ENCODE data around the gene TH.

TH gene

DNA sequence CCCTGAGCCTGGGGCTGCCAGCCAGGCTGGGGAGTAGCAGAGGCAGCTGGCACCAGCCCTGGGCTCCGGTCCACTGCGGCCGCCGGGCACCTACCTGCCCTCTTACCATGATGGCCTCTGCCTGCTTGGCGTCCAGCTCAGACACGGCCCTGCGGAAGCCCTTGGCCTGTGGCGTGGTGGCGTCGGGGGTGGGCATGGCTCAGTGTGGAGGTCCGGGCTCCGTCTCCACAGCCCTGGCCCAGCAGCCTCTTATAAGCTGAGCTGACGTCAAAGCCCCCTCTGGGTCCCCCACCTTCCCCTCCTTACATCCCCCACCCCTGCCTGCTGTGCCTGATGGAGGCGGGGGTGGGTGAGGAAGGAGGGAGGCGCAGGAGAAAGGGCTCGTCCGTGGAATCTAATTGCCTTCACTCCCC lies at the start of gene TH:
Gene TH (minus strand): TSS at position 225 of the 413 bp plus-strand sequence. CDS start 29 bp downstream, at position 196.
- Histone ChIP-seq H3K4me1 (ENCODE audit: insufficient read depth, low read length) (no peaks in the 10 kb centered on the region), H3K9ac (ENCODE audit: low read depth, low read length) (no peak within 1 kb of the TSS), H3K9me3 (ENCODE audit: insufficient read depth, low read depth, low read length) (no peaks in the 10 kb centered on the region), H3K4me3 (ENCODE audit: low read length) (no peak within 1 kb of the TSS), H3K27me3 (ENCODE audit: insufficient read depth, low read length) (peaks cover 10% of the 10 kb centered on the region; the same call in 1 of the 2 replicates), H3K27ac (ENCODE audit: low read length) (no peak within 1 kb of the TSS), H3K36me3 (ENCODE audit: insufficient read depth, low read depth, low read length) (no peaks in the 10 kb centered on the region)

DNA sequence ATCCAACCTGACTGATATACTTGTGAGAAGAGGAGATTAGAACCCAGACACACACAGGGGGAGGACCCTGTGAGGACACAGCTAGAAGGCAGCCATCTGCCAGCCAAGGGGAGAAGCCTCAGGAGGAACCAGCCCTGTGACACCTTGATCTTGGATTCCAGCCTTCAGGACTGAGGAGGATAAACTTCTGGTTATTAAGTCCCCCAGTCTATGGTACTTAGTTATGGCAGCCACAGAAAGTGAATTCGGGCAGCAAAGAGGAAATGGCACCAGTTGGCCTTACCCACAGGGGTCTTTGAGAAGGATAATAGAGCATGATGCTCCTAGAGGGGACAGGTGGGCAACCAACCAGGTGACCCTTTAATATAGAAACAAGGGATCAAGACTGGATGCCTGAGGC lies 49.4 kb upstream of the TH start:
- H3K9me3 ChIP-seq (ENCODE audit: insufficient read depth, low read depth, low read length), result no peaks in the 10 kb centered on the region
- peaks cover 20% of the 10 kb centered on the region for H3K27me3 ChIP-seq (ENCODE audit: insufficient read depth, low read length)
- H3K4me1 ChIP-seq (ENCODE audit: insufficient read depth, low read length), result peaks cover 8% of the 10 kb centered on the region; the same call in 1 of the 2 replicates
- no peak overlapping the region for H3K27ac ChIP-seq (ENCODE audit: low read length)
- no peak overlapping the region for H3K9ac ChIP-seq (ENCODE audit: low read depth, low read length)
- H3K4me3 ChIP-seq (ENCODE audit: low read length), result no peak overlapping the region
- no peaks in the 10 kb centered on the region for H3K36me3 ChIP-seq (ENCODE audit: insufficient read depth, low read depth, low read length)

DNA sequence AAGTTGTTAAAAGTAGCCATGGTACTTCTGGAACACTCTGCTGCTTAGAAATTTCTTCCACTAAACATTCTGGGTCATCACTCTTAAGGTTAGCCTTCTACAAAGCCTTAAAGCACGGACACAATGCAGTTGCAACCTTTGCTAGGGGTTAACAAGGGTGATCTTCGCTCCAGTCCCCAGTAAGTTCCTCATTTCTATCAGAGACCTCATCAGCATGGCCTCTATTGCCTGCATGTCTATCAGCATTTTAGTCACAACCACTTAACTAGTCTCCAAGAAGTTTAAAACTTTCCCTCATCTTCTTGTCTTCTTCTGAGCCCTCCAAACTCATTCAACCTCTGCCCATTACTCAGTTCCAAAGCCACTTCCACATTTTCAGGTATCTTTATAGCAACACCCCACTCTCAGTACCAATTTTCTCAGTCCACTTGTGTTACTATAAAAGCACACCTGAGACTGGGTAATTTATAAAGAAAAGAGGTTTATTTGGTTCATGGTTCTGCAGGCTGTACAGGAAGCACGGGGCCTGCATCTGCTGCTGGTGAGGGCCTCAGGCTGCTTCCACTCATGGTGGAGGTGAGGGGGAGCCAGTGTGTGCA lies 48.7 kb upstream of the TH start:
- H3K27ac ChIP-seq (ENCODE audit: low read length), result no peak overlapping the region
- H3K4me3 ChIP-seq (ENCODE audit: low read length), result no peak overlapping the region
- H3K36me3 ChIP-seq (ENCODE audit: insufficient read depth, low read depth, low read length), result no peaks in the 10 kb centered on the region
- peaks cover 8% of the 10 kb centered on the region; the same call in 1 of the 2 replicates for H3K4me1 ChIP-seq (ENCODE audit: insufficient read depth, low read length)
- H3K9me3 ChIP-seq (ENCODE audit: insufficient read depth, low read depth, low read length), result no peaks in the 10 kb centered on the region
- no peak overlapping the region for H3K9ac ChIP-seq (ENCODE audit: low read depth, low read length)
- peaks cover 21% of the 10 kb centered on the region for H3K27me3 ChIP-seq (ENCODE audit: insufficient read depth, low read length)

DNA sequence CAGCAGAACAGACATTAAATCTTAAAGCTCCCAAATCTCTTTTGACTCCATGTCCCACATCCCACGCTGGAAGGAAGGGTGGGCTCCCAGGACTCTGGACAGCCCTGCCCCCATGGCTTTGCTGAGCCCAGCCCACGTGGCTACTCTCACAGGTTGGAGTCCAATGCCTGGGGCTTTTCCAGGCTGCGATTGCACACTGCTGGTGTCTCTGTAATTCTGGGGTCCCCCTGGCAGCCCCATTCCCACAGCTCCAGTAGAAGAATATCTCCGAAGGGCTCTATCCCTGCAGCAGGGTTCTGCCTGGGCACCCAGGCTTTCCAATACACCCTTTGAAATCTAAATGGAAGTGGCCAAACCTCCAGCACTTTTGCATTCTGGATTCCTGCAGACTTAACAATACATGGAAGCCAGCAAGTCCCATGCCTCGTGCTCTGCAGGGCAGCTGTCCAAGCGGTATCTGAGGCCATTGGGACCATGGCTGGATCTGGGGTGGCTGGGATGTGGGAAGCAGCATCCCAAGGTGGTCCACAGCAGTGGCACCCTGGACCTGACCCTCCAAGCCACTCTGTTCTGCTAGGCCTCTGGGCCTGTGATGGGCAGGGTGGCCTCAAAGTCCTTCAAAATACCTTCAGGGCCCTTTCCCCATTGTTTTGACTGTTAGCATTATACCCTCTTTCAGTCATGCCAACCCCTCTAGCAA lies 47.9 kb upstream of the TH start:
- peaks cover 29% of the 10 kb centered on the region for H3K27me3 ChIP-seq (ENCODE audit: insufficient read depth, low read length)
- no peaks in the 10 kb centered on the region for H3K36me3 ChIP-seq (ENCODE audit: insufficient read depth, low read depth, low read length)
- no peak overlapping the region for H3K9ac ChIP-seq (ENCODE audit: low read depth, low read length)
- no peak overlapping the region for H3K4me3 ChIP-seq (ENCODE audit: low read length)
- peaks cover 8% of the 10 kb centered on the region; the same call in 1 of the 2 replicates for H3K4me1 ChIP-seq (ENCODE audit: insufficient read depth, low read length)
- H3K27ac ChIP-seq (ENCODE audit: low read length), result no peak overlapping the region
- H3K9me3 ChIP-seq (ENCODE audit: insufficient read depth, low read depth, low read length), result no peaks in the 10 kb centered on the region

DNA sequence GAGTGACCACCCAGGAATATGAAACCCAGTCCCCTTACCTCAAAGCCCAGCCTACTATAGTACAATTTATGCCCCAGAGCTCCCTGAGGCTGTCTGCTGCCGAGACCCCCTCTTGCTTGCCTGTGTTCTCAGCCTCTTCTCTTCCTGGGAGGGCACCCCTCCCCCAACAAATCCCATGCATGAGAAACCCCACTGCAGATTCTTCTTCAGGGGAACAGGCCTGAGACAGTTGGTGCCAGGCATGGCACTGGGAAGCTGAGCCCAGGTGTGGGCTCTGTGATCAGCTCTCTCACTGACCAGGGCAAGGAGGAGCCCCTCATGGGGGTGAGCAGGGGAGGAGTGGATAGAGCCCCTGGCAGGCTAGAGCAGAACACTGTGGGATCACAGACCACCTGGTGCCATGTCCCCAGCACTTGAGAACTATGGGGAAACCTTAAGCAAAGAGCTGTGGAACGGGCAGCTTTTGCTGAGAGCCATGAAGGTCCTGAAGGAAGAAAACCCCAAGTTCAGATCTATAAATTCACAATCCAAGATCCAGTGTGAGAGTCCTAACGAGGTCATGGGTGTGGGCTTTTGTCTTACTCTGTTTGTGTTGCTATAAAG lies 46.5 kb upstream of the TH start:
- H3K27me3 ChIP-seq (ENCODE audit: insufficient read depth, low read length), result peaks cover 43% of the 10 kb centered on the region
- H3K9ac ChIP-seq (ENCODE audit: low read depth, low read length), result no peak overlapping the region
- no peaks in the 10 kb centered on the region for H3K36me3 ChIP-seq (ENCODE audit: insufficient read depth, low read depth, low read length)
- H3K27ac ChIP-seq (ENCODE audit: low read length), result no peak overlapping the region
- no peak overlapping the region for H3K4me3 ChIP-seq (ENCODE audit: low read length)
- H3K9me3 ChIP-seq (ENCODE audit: insufficient read depth, low read depth, low read length), result no peaks in the 10 kb centered on the region
- H3K4me1 ChIP-seq (ENCODE audit: insufficient read depth, low read length), result peaks cover 9% of the 10 kb centered on the region; the same call in 1 of the 2 replicates

DNA sequence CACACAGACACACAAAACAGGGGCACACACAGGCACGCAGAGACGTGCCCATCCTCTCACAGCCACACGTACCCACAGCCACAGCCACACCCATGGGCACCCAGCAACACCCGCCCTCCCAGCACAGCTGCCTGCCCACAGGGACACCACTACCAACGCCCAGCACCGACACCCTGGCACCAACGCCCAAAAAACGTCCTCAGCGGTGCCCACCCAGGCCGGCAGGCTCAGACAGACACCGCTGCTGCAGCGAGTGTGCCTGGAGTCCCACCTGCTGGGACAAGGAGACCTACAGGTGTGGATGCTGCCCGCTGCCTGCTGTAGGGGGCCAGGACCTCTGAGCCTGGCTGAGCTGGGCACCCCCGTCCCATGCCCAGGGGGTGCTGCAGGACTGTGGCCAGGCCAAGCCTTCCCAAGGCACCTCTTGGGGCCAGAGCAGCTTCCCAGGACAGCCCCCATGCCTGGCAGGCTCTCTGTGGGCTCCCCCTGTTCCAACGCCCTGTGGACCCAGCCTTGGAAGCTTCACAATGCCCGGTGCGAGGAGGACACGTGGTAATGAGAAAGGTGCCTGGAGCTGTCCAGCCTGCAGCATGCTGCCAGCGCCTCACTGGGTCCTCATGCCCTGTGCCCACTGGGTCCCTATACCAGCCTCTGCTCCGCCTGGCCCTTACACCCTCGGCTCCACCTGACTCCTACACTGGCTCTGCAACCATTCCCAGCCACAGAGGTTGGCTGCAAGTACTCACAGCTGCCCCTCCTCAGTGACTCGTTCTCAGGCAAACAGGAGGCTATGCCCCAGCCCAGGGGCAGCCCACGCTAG lies 45.8 kb upstream of the TH start:
- H3K4me1 ChIP-seq (ENCODE audit: insufficient read depth, low read length), result peaks cover 7% of the 10 kb centered on the region; the same call in 1 of the 2 replicates
- no peak overlapping the region for H3K4me3 ChIP-seq (ENCODE audit: low read length)
- H3K9ac ChIP-seq (ENCODE audit: low read depth, low read length), result no peak overlapping the region
- no peak overlapping the region for H3K27ac ChIP-seq (ENCODE audit: low read length)
- H3K27me3 ChIP-seq (ENCODE audit: insufficient read depth, low read length), result peaks cover 44% of the 10 kb centered on the region
- H3K36me3 ChIP-seq (ENCODE audit: insufficient read depth, low read depth, low read length), result no peaks in the 10 kb centered on the region
- H3K9me3 ChIP-seq (ENCODE audit: insufficient read depth, low read depth, low read length), result no peaks in the 10 kb centered on the region

DNA sequence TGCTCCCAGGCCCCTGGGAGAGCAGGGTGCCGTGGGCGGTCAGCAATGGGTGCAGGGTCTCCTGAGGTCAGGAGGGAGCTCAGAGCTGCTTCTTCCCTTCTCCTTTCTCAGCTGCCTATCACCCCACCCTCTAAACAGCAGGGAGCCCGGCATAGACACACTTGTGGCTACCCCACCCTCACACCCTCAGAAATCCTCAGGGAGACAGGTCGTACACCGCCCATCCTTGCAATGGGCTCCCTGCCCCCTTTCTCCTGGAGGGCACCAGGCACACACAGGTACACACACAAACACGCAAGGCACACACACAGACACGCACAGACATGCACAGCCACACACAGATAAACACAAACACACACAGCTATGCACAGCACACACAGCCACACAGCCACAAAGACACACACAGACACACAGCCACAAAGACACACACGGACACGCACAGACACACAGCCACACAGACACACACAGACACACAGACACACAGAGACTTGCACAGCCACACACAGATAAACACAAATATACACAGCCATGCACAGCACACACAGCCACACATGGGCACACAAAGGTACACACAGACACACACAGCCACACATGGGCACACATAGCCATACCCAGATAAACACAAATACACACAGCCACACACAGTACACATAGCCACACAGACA lies 44.9 kb upstream of the TH start:
- H3K9ac ChIP-seq (ENCODE audit: low read depth, low read length), result no peak overlapping the region
- peaks cover 7% of the 10 kb centered on the region; the same call in 1 of the 2 replicates for H3K4me1 ChIP-seq (ENCODE audit: insufficient read depth, low read length)
- H3K9me3 ChIP-seq (ENCODE audit: insufficient read depth, low read depth, low read length), result no peaks in the 10 kb centered on the region
- H3K4me3 ChIP-seq (ENCODE audit: low read length), result no peak overlapping the region
- no peaks in the 10 kb centered on the region for H3K36me3 ChIP-seq (ENCODE audit: insufficient read depth, low read depth, low read length)
- no peak overlapping the region for H3K27ac ChIP-seq (ENCODE audit: low read length)
- peaks cover 39% of the 10 kb centered on the region for H3K27me3 ChIP-seq (ENCODE audit: insufficient read depth, low read length)

DNA sequence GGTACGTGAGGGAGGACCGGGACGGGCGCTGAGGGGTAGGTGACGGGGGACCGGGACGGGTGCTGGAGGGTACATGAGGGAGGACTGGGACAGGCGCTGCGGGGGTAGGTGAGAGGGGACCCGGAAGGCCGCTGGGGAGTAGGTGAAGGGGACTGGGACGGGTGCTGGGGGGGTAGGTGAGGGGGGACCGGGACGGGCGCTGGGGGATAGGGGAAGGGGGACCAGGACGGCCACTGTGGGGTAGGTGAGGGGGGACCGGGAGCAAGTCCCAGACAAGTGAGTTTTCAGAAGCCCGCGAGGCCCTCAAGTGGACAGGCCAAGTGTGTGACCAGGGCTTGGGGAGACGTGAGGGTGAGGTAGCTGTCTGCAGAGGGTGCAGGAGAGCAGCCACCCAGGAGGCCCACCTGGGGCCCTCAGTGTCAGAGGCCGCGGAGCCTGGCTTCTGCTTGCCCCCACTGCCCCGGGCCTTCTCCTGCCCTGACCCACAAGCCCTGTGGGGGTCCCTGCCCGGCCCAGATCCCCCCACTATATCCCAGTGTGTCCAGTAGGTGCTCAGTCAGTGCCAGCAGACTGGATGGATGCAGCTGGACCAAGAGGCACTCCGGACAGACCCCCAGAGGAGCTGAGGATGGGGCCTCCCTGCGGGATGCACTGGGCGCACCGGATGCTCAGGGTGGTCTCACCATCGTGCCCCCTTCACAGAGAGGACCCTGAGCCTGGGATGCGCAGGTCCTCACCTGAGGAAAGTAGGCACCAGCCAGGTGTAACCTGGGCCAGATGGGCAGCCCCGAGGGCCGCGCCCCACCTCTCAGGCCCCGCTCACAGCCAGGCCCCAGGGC lies 44.2 kb upstream of the TH start:
- H3K27ac ChIP-seq (ENCODE audit: low read length), result no peak overlapping the region
- H3K4me3 ChIP-seq (ENCODE audit: low read length), result no peak overlapping the region
- no peaks in the 10 kb centered on the region for H3K36me3 ChIP-seq (ENCODE audit: insufficient read depth, low read depth, low read length)
- no peaks in the 10 kb centered on the region for H3K9me3 ChIP-seq (ENCODE audit: insufficient read depth, low read depth, low read length)
- peaks cover 7% of the 10 kb centered on the region; the same call in 1 of the 2 replicates for H3K4me1 ChIP-seq (ENCODE audit: insufficient read depth, low read length)
- H3K27me3 ChIP-seq (ENCODE audit: insufficient read depth, low read length), result peaks cover 31% of the 10 kb centered on the region
- H3K9ac ChIP-seq (ENCODE audit: low read depth, low read length), result no peak overlapping the region

DNA sequence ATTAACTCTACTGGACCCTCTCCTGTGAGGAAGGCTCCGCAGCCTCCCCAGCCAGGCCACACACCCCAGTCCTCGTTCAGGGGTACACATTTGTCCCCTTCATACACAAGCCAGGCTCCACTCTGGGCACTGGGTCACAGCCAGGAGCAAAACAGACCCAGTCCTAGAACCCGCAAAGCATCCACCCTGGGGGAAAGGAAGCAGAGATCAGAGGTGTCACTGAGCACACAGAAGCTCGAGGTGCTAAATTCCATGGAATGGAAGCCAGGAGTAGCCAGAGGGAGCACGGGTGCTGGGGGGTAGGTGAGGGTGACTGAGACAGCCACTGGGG lies 43.6 kb upstream of the TH start:
- Histone ChIP-seq H3K4me3 (ENCODE audit: low read length) (no peak overlapping the region), H3K36me3 (ENCODE audit: insufficient read depth, low read depth, low read length) (no peaks in the 10 kb centered on the region), H3K4me1 (ENCODE audit: insufficient read depth, low read length) (peaks cover 7% of the 10 kb centered on the region; the same call in 1 of the 2 replicates), H3K27ac (ENCODE audit: low read length) (no peak overlapping the region), H3K27me3 (ENCODE audit: insufficient read depth, low read length) (peaks cover 31% of the 10 kb centered on the region), H3K9me3 (ENCODE audit: insufficient read depth, low read depth, low read length) (no peaks in the 10 kb centered on the region), H3K9ac (ENCODE audit: low read depth, low read length) (no peak overlapping the region)

DNA sequence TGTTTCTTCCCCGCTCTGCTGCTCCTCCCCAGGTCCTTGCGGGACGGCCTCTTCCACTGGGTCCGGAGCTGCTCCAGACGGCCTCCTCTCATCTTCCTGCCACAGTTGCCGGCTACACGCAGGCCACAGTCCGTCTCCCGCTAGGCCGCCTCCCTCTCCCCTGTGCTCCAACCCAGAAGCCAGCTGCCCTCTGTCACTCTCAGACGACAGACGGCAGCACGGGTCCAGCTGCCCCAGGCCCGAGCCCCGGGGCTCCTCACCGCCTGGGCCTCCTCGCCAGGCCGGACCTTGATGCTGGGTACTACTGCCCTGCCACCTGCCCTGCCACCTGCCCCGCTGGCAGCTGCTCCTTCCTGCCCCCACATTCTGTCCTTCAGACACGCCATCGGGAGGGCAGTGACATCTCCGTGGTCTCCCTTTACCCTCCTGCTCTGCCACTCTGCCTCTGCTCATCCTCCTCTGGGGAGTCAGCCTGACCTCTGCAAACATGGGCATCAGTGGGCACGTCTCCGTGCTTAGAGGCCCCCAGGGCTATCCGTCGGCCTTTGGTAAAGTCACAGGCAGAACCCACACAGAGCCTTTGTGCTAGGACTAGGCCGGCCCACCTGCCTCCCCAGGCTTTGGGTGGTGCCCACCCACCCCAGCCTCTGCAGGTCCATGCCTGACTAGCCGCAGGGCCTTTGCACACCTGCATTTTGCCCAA lies 43.1 kb upstream of the TH start:
- Histone ChIP-seq H3K9ac (ENCODE audit: low read depth, low read length) (no peak overlapping the region), H3K9me3 (ENCODE audit: insufficient read depth, low read depth, low read length) (no peaks in the 10 kb centered on the region), H3K4me1 (ENCODE audit: insufficient read depth, low read length) (peaks cover 7% of the 10 kb centered on the region; the same call in 1 of the 2 replicates), H3K27ac (ENCODE audit: low read length) (no peak overlapping the region), H3K4me3 (ENCODE audit: low read length) (no peak overlapping the region), H3K36me3 (ENCODE audit: insufficient read depth, low read depth, low read length) (no peaks in the 10 kb centered on the region), H3K27me3 (ENCODE audit: insufficient read depth, low read length) (peaks cover 31% of the 10 kb centered on the region)

Data from iPS-20b (cell line).